GM23338 (cell line): Measurements from ENCODE around the gene DRC3. TPM values are rescaled to one million over a fixed set of nuclear protein-coding genes. Genes with fewer than 3 reads are reported as not detected.

Experiments
- ATAC-seq: fragments of 200-7000 bp; cut with Tn5 transposase; 3 replicates; pipeline ENCODE4 v1.9.1; 2020
- DNase-seq: peaks from one replicate; pipeline ENCODE4 v3.0.0-alpha.2; 2015; ENCODE audit warnings: low spot score
- H2AFZ ChIP-seq: fragments of 200-600 bp; sonication (generic); 2 replicates; pipeline ENCODE4 v1.8.0; 2016; ENCODE audit warnings: antibody characterized with exemption, mild to moderate bottlenecking, moderate library complexity
- H3F3A ChIP-seq: fragments of 200-600 bp; sonication (generic); replicated peaks from 2 replicates; pipeline ENCODE4 v1.8.0; 2017; ENCODE audit warnings: antibody characterized with exemption, mixed run types, low read depth
- H3K27ac ChIP-seq: fragments of 200-600 bp; sonication (generic); 2 replicates; pipeline ENCODE4 v1.6.1; 2016; ENCODE audit warnings: low read depth
- H3K27me3 ChIP-seq: fragments of 200-600 bp; sonication (generic); 2 replicates; pipeline ENCODE4 v1.8.0; 2016; ENCODE audit warnings: mild to moderate bottlenecking, mixed run types, moderate library complexity; ENCODE audit not compliant: insufficient read depth
- H3K36me3 ChIP-seq: fragments of 200-600 bp; sonication (generic); 2 replicates; pipeline ENCODE4 v1.8.0; 2016; ENCODE audit warnings: mild to moderate bottlenecking; ENCODE audit not compliant: insufficient read depth
- H3K4me1 ChIP-seq: fragments of 200-600 bp; sonication (generic); 2 replicates; pipeline ENCODE4 v1.8.0; 2016; ENCODE audit warnings: mild to moderate bottlenecking, moderate library complexity; ENCODE audit not compliant: insufficient read depth
- H3K4me2 ChIP-seq: fragments of 200-600 bp; sonication (generic); 2 replicates; pipeline ENCODE4 v1.7.1; 2017; ENCODE audit warnings: mixed run types
- H3K4me3 ChIP-seq: fragments of 200-600 bp; sonication (generic); 2 replicates; pipeline ENCODE4 v1.6.1; 2016; ENCODE audit warnings: mixed run types
- H3K79me2 ChIP-seq: fragments of 200-600 bp; sonication (generic); replicated peaks from 2 replicates; pipeline ENCODE4 v1.8.0; 2017; ENCODE audit warnings: mild to moderate bottlenecking; ENCODE audit not compliant: insufficient read depth
- H3K9me2 ChIP-seq: fragments of 200-600 bp; sonication (generic); 2 replicates; pipeline ENCODE4 v1.8.0; 2017; ENCODE audit not compliant: insufficient read depth
- H4K20me1 ChIP-seq: fragments of 200-600 bp; sonication (generic); replicated peaks from 2 replicates; pipeline ENCODE4 v1.8.0; 2017; ENCODE audit warnings: mild to moderate bottlenecking; ENCODE audit not compliant: insufficient read depth
- H3K27ac Mint-ChIP-seq: 2 replicates; pipeline ENCODE4 v1.8.0; 2020; ENCODE audit warnings: inconsistent platforms, mild to moderate bottlenecking, moderate library complexity, mixed read lengths
- H3K27me3 Mint-ChIP-seq: 3 replicates; pipeline ENCODE4 v1.8.0; 2022; ENCODE audit warnings: low read depth, mild to moderate bottlenecking, moderate library complexity, mixed read lengths, inconsistent platforms; ENCODE audit not compliant: insufficient read depth, poor library complexity
- H3K36me3 Mint-ChIP-seq: 3 replicates; pipeline ENCODE4 v1.8.0; 2021; ENCODE audit warnings: low read depth, mild to moderate bottlenecking, inconsistent platforms, moderate library complexity, mixed read lengths
- H3K4me1 Mint-ChIP-seq: 3 replicates; pipeline ENCODE4 v1.8.0; 2020; ENCODE audit warnings: mild to moderate bottlenecking, inconsistent platforms, mixed read lengths
- H3K4me3 Mint-ChIP-seq: 3 replicates; pipeline ENCODE4 v1.8.0; 2021; ENCODE audit warnings: moderate library complexity, mild to moderate bottlenecking, inconsistent platforms, mixed read lengths
- H3K9me3 Mint-ChIP-seq: 3 replicates; pipeline ENCODE4 v1.8.0; 2020; ENCODE audit warnings: moderate library complexity, mild to moderate bottlenecking, inconsistent platforms, mixed read lengths
- CREB1 ChIP-seq: fragments of 250-450 bp; sonication (Bioruptor Pico); IDR thresholded peaks from 2 replicates; pipeline ENCODE4 v1.5.0; 2020; ENCODE audit warnings: low read depth, mild to moderate bottlenecking, moderate library complexity
- EZH2 ChIP-seq: fragments of 200-600 bp; sonication (generic); IDR thresholded peaks from one replicate; pipeline ENCODE4 v1.8.0; 2017; ENCODE audit warnings: antibody characterized with exemption, mild to moderate bottlenecking, low read depth; ENCODE audit not compliant: unreplicated experiment
- EZH2phosphoT487 ChIP-seq: fragments of 200-600 bp; sonication (generic); IDR thresholded peaks from one replicate; pipeline ENCODE4 v1.8.1; 2018; ENCODE audit warnings: antibody characterized with exemption; ENCODE audit not compliant: unreplicated experiment
- JUNB ChIP-seq: IDR thresholded peaks from one replicate; pipeline ENCODE4 v1.6.1; 2016; ENCODE audit warnings: antibody characterized with exemption; ENCODE audit not compliant: unreplicated experiment
- NANOG ChIP-seq: IDR thresholded peaks from 2 replicates; pipeline ENCODE4 v1.6.1; 2016; ENCODE audit warnings: antibody characterized with exemption, borderline replicate concordance
- POLR2AphosphoS5 ChIP-seq: IDR thresholded peaks from 2 replicates; pipeline ENCODE4 v1.6.1; 2016; ENCODE audit warnings: antibody characterized with exemption, low read depth
- STAT1 ChIP-seq: IDR thresholded peaks from one replicate; pipeline ENCODE4 v1.6.1; 2016; ENCODE audit warnings: antibody characterized with exemption; ENCODE audit not compliant: unreplicated experiment
- ZNF114 ChIP-seq: fragments of 250-450 bp; sonication (Bioruptor Pico); IDR thresholded peaks from 2 replicates; pipeline ENCODE4 v1.5.0; 2020; ENCODE audit warnings: mild to moderate bottlenecking, moderate library complexity
- ZNF331 ChIP-seq: fragments of 250-450 bp; sonication (Bioruptor Pico); IDR thresholded peaks from 2 replicates; pipeline ENCODE4 v1.5.0; 2020; ENCODE audit warnings: low read depth, mild to moderate bottlenecking, moderate library complexity
- polyA plus RNA-seq: library from polyadenylated mRNA; unstranded; fragments of >200 nt; fragmentation: Nextera tagmentation; extraction: Ambion mirVana; gene quantifications from 2 replicates; pipeline ENCODE4 v1.2.1, GENCODE V29; 2016
- total RNA-seq: library from RNA; depleted of rRNA; stranded (reverse); fragments of >200 nt; shearing (Covaris generic); gene quantifications from 2 replicates; pipeline ENCODE4 v1.2.3, GENCODE V29; 2014
- TF ChIP-seq, protein P1 (sequence below), 2 experiments: fragments of 200-600 bp in 1 of 2; sonication (generic) in 1 of 2; conservative IDR thresholded peaks; 2 replicates each; pipeline versions ENCODE4 v1.5.1 to v1.6.1; 2016 to 2017; ENCODE audit warnings: antibody characterized with exemption in 2 of 2, low read depth in 2 of 2, mild to moderate bottlenecking in 2 of 2, moderate library complexity in 1 of 2
- TF ChIP-seq, protein P2 (sequence below): IDR thresholded peaks from 2 replicates; pipeline ENCODE4 v1.6.1; 2016; ENCODE audit warnings: antibody characterized with exemption
- TF ChIP-seq, protein P3 (sequence below): fragments of 250-450 bp; sonication (Bioruptor Pico); IDR thresholded peaks from 2 replicates; pipeline ENCODE4 v1.5.0; 2020; ENCODE audit warnings: mild to moderate bottlenecking, moderate library complexity
- TF ChIP-seq, protein P4 (sequence below): IDR thresholded peaks from one replicate; pipeline ENCODE4 v1.6.1; 2018; ENCODE audit warnings: antibody characterized with exemption; ENCODE audit not compliant: unreplicated experiment

The DRC3 gene
- total and polyA plus RNA-seq, 2 experiments from 2014 or later: 1.1 TPM; not detected in 1

- Histone ChIP-seq H3K4me1 (peaks cover 5% of the 10 kb centered on the region; the same call in 1 of the 2 replicates), H3K27ac (no peak overlapping the region)
Observed at GRCh38 chr17:17933775-17934174, 38.9 kb upstream of the DRC3 start.

More at GRCh38 chr17:17933775-17934174, 38.9 kb upstream of the DRC3 start:
- DNase-seq (no peak), ATAC-seq (no peak)
- H3K79me2 ChIP-seq: no peaks in the 10 kb centered on the region
- no peaks in the 10 kb centered on the region for H3K27me3 ChIP-seq
- H3K9me2 ChIP-seq: no peaks in the 10 kb centered on the region
- Mint-ChIP-seq H3K36me3 (no peaks in the 10 kb centered on the region), H3K27ac (no peak overlapping the region), H3K27me3 (peaks cover 3% of the 10 kb centered on the region), H3K4me3 (no peak overlapping the region), H3K9me3 (no peaks in the 10 kb centered on the region), H3K4me1 (no peaks in the 10 kb centered on the region)
- H3F3A ChIP-seq: no peaks in the 10 kb centered on the region
- no peaks in the 10 kb centered on the region for H3K36me3 ChIP-seq
- no peak overlapping the region for H3K4me3 ChIP-seq
- H3K4me2 ChIP-seq: no peak overlapping the region
- TF ChIP-seq, protein P1, sequence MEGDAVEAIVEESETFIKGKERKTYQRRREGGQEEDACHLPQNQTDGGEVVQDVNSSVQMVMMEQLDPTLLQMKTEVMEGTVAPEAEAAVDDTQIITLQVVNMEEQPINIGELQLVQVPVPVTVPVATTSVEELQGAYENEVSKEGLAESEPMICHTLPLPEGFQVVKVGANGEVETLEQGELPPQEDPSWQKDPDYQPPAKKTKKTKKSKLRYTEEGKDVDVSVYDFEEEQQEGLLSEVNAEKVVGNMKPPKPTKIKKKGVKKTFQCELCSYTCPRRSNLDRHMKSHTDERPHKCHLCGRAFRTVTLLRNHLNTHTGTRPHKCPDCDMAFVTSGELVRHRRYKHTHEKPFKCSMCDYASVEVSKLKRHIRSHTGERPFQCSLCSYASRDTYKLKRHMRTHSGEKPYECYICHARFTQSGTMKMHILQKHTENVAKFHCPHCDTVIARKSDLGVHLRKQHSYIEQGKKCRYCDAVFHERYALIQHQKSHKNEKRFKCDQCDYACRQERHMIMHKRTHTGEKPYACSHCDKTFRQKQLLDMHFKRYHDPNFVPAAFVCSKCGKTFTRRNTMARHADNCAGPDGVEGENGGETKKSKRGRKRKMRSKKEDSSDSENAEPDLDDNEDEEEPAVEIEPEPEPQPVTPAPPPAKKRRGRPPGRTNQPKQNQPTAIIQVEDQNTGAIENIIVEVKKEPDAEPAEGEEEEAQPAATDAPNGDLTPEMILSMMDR (conservative IDR thresholded peaks at IDR 0.05; ENCODE audit: low read depth in 2 of 2): no peak
- TF ChIP-seq STAT1 (no peak), NANOG (no peak), CREB1 (CRISPR knock-in tag) (no peak), ZNF331 (CRISPR knock-in tag) (no peak), EZH2phosphoT487 (no peak), ZNF114 (CRISPR knock-in tag) (no peak), EZH2 (no peak), POLR2AphosphoS5 (no peak), JUNB (no peak)
- TF ChIP-seq, protein P2, sequence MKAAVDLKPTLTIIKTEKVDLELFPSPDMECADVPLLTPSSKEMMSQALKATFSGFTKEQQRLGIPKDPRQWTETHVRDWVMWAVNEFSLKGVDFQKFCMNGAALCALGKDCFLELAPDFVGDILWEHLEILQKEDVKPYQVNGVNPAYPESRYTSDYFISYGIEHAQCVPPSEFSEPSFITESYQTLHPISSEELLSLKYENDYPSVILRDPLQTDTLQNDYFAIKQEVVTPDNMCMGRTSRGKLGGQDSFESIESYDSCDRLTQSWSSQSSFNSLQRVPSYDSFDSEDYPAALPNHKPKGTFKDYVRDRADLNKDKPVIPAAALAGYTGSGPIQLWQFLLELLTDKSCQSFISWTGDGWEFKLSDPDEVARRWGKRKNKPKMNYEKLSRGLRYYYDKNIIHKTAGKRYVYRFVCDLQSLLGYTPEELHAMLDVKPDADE: no peak
- TF ChIP-seq, protein P3, sequence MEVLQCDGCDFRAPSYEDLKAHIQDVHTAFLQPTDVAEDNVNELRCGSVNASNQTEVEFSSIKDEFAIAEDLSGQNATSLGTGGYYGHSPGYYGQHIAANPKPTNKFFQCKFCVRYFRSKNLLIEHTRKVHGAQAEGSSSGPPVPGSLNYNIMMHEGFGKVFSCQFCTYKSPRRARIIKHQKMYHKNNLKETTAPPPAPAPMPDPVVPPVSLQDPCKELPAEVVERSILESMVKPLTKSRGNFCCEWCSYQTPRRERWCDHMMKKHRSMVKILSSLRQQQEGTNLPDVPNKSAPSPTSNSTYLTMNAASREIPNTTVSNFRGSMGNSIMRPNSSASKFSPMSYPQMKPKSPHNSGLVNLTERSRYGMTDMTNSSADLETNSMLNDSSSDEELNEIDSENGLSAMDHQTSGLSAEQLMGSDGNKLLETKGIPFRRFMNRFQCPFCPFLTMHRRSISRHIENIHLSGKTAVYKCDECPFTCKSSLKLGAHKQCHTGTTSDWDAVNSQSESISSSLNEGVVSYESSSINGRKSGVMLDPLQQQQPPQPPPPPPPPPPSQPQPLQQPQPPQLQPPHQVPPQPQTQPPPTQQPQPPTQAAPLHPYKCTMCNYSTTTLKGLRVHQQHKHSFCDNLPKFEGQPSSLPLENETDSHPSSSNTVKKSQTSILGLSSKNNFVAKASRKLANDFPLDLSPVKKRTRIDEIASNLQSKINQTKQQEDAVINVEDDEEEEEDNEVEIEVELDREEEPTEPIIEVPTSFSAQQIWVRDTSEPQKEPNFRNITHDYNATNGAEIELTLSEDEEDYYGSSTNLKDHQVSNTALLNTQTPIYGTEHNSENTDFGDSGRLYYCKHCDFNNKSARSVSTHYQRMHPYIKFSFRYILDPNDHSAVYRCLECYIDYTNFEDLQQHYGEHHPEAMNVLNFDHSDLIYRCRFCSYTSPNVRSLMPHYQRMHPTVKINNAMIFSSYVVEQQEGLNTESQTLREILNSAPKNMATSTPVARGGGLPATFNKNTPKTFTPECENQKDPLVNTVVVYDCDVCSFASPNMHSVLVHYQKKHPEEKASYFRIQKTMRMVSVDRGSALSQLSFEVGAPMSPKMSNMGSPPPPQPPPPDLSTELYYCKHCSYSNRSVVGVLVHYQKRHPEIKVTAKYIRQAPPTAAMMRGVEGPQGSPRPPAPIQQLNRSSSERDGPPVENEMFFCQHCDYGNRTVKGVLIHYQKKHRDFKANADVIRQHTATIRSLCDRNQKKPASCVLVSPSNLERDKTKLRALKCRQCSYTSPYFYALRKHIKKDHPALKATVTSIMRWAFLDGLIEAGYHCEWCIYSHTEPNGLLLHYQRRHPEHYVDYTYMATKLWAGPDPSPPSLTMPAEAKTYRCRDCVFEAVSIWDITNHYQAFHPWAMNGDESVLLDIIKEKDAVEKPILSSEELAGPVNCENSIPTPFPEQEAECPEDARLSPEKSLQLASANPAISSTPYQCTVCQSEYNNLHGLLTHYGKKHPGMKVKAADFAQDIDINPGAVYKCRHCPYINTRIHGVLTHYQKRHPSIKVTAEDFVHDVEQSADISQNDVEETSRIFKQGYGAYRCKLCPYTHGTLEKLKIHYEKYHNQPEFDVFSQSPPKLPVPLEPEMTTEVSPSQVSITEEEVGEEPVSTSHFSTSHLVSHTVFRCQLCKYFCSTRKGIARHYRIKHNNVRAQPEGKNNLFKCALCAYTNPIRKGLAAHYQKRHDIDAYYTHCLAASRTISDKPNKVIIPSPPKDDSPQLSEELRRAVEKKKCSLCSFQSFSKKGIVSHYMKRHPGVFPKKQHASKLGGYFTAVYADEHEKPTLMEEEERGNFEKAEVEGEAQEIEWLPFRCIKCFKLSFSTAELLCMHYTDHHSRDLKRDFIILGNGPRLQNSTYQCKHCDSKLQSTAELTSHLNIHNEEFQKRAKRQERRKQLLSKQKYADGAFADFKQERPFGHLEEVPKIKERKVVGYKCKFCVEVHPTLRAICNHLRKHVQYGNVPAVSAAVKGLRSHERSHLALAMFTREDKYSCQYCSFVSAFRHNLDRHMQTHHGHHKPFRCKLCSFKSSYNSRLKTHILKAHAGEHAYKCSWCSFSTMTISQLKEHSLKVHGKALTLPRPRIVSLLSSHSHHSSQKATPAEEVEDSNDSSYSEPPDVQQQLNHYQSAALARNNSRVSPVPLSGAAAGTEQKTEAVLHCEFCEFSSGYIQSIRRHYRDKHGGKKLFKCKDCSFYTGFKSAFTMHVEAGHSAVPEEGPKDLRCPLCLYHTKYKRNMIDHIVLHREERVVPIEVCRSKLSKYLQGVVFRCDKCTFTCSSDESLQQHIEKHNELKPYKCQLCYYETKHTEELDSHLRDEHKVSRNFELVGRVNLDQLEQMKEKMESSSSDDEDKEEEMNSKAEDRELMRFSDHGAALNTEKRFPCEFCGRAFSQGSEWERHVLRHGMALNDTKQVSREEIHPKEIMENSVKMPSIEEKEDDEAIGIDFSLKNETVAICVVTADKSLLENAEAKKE (CRISPR knock-in tag): no peak
- TF ChIP-seq, protein P4, sequence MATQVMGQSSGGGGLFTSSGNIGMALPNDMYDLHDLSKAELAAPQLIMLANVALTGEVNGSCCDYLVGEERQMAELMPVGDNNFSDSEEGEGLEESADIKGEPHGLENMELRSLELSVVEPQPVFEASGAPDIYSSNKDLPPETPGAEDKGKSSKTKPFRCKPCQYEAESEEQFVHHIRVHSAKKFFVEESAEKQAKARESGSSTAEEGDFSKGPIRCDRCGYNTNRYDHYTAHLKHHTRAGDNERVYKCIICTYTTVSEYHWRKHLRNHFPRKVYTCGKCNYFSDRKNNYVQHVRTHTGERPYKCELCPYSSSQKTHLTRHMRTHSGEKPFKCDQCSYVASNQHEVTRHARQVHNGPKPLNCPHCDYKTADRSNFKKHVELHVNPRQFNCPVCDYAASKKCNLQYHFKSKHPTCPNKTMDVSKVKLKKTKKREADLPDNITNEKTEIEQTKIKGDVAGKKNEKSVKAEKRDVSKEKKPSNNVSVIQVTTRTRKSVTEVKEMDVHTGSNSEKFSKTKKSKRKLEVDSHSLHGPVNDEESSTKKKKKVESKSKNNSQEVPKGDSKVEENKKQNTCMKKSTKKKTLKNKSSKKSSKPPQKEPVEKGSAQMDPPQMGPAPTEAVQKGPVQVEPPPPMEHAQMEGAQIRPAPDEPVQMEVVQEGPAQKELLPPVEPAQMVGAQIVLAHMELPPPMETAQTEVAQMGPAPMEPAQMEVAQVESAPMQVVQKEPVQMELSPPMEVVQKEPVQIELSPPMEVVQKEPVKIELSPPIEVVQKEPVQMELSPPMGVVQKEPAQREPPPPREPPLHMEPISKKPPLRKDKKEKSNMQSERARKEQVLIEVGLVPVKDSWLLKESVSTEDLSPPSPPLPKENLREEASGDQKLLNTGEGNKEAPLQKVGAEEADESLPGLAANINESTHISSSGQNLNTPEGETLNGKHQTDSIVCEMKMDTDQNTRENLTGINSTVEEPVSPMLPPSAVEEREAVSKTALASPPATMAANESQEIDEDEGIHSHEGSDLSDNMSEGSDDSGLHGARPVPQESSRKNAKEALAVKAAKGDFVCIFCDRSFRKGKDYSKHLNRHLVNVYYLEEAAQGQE: no peak
- no peaks in the 10 kb centered on the region for H4K20me1 ChIP-seq
- H2AFZ ChIP-seq: no peak overlapping the region
